Lower leg skin (tissue), 3 donors: ENCODE results near the gene CHEK1.

Experiments
- CTCF ChIP-seq, 3 donors: fragments of 450-650 bp; IDR thresholded peaks; one replicate each; pipeline ENCODE4 v1.5.1; 2016; ENCODE audit warnings: antibody characterized with exemption in 3 of 3, mild to moderate bottlenecking in 3 of 3, moderate library complexity in 2 of 3
- POLR2A ChIP-seq, 2 donors: fragments of 450-650 bp; IDR thresholded peaks; one replicate each; pipeline ENCODE4 v1.6.1; 2016 to 2017; ENCODE audit warnings: antibody characterized with exemption in 2 of 2, mild to moderate bottlenecking in 1 of 2, moderate library complexity in 1 of 2

- no peak for TF ChIP-seq CTCF (IDR thresholded peaks at IDR 0.05)
- TF ChIP-seq POLR2A (IDR thresholded peaks at IDR 0.05) = no peak
Observed at GRCh38 chr11:125579811-125580210, 45.2 kb upstream of the CHEK1 start.
